Aorta (tissue), 5 donors: ENCODE measurements around the gene FANCE. TPM values are rescaled to one million over a fixed set of nuclear protein-coding genes. Genes with fewer than 3 reads are reported as not detected.
"Not testable (repeated sequence)": the region's sequence is repeated elsewhere in the genome, so short reads cannot be mapped to it uniquely, and the experiment has no call there.

ENCODE experiments used
- ATAC-seq: fragments of 200-7000 bp; cut with Tn5 transposase; one replicate; pipeline ENCODE4 v1.9.1; 2022; ENCODE audit warnings: moderate library complexity; ENCODE audit not compliant: low FRiP score
- DNase-seq, 2 donors: peaks; one replicate each; pipeline ENCODE4 v3.0.0-alpha.2; 2020
- H3K27ac ChIP-seq, 2 donors: one replicate each; pipeline ENCODE4 v1.5.1; 2013; ENCODE audit warnings: low read length in 2 of 2, mild to moderate bottlenecking in 2 of 2, moderate library complexity in 2 of 2, control low read depth in 1 of 2, inconsistent platforms in 1 of 2, low read depth in 1 of 2
- H3K27me3 ChIP-seq, 2 donors: one replicate each; pipeline ENCODE4 v1.6.1; 2013; ENCODE audit warnings: control low read depth in 1 of 2, low read length in 1 of 2, mild to moderate bottlenecking in 1 of 2, moderate library complexity in 1 of 2; ENCODE audit not compliant: insufficient read depth in 2 of 2, control insufficient read depth in 1 of 2
- H3K36me3 ChIP-seq, 2 donors: one replicate each; pipeline ENCODE4 v1.6.1; 2013; ENCODE audit warnings: control low read depth in 1 of 2, low read length in 1 of 2, mild to moderate bottlenecking in 1 of 2; ENCODE audit not compliant: insufficient read depth in 2 of 2, control insufficient read depth in 1 of 2
- H3K4me1 ChIP-seq, 2 donors: one replicate each; pipeline ENCODE4 v1.6.1; 2013; ENCODE audit warnings: low read length in 2 of 2, control low read depth in 1 of 2, mild to moderate bottlenecking in 1 of 2, moderate library complexity in 1 of 2; ENCODE audit not compliant: insufficient read depth in 2 of 2, control insufficient read depth in 1 of 2
- H3K4me3 ChIP-seq, 2 donors: one replicate each; pipeline ENCODE4 v1.5.1; 2013; ENCODE audit warnings: low read length in 2 of 2, control low read depth in 1 of 2, mild to moderate bottlenecking in 1 of 2
- H3K9me3 ChIP-seq: one replicate; pipeline ENCODE4 v1.6.1; 2013; ENCODE audit warnings: mild to moderate bottlenecking, low read length; ENCODE audit not compliant: control insufficient read depth
- WGBS, 2 donors: extraction: QIAGEN DNeasy Blood & Tissue Kit; methylation state at CpG; one replicate each; pipeline ENCODE4 v1.1.7; 2013; 5-methylcytosine and 5-hydroxymethylcytosine counted together
- intact Hi-C, 2 donors: fragments of 100-400 bp; cut with DNase I; formaldehyde crosslinking; loops; one replicate each; pipeline versions ENCODE4 v1.14.2 to v1.15.0; 2022
- polyA plus RNA-seq, 2 donors: library from polyadenylated mRNA; stranded (reverse); fragments of 200-250 nt; gene quantifications; one replicate each; pipeline ENCODE4 v1.2.3, GENCODE V29; 2013
- total RNA-seq, 2 donors: library from RNA; stranded (reverse); fragmentation: NEBNext Ultra II Directional; extraction: Animal tissue kit (Norgen Biotek cat#: 25700); gene quantifications; one replicate each; pipeline ENCODE4 v1.2.1, GENCODE V29; 2021
- donor health status: healthy with polysubstance abuse.
- donor health status: Bipolar disorder and iron deficiency.
- donor health status: DM: no; HTN: no; CAD: no.
- donor health status: DM: no; HTN: no; CAD: no.
- donor health status: DM: yes; HTN: yes; CAD: no.

The FANCE gene
- total and polyA plus RNA-seq, 4 donors = 1.3 to 5.5 (median 4.6) TPM

- H3K36me3 ChIP-seq, intact Hi-C loops: not testable (repeated sequence)
- 97% methylated on average over 7 of the region's 7 CpGs for WGBS, 2 donors
These were observed 13.6 kb upstream of the FANCE start for GRCh38 chr6:35438378-35439065.

GRCh38 chr6:35439308-35439707, 12.8 kb upstream of the FANCE start:
- Histone ChIP-seq H3K27ac (no peak overlapping the region), H3K4me1 (no peaks in the 10 kb centered on the region), H3K4me3 (no peak overlapping the region), H3K9me3 (no peaks in the 10 kb centered on the region), H3K36me3 (no peaks in the 10 kb centered on the region), H3K27me3 (no peaks in the 10 kb centered on the region)
- intact Hi-C loops = no loop called here
- WGBS, 2 donors = 42 to 45% methylated on average over 3 of the region's 3 CpGs
- no peak for DNase-seq
- ATAC-seq = no peak

More at GRCh38 chr6:35438378-35439065, 13.6 kb upstream of the FANCE start:
- not testable (repeated sequence) for H3K4me1 ChIP-seq, H3K9me3 ChIP-seq, H3K27ac ChIP-seq, DNase-seq, ATAC-seq, H3K27me3 ChIP-seq, H3K4me3 ChIP-seq

- no peaks in the 10 kb centered on the region for H3K27me3 ChIP-seq
- no peaks in the 10 kb centered on the region for H3K4me1 ChIP-seq
- H3K4me3 ChIP-seq = no peak overlapping the region
- intact Hi-C loops = no loop called here
- DNase-seq (no peak), ATAC-seq (no peak)
- 91 to 92% methylated on average over 3 of the region's 3 CpGs for WGBS, 2 donors
- H3K27ac ChIP-seq = no peak overlapping the region
- H3K36me3 ChIP-seq = no peaks in the 10 kb centered on the region
- H3K9me3 ChIP-seq = no peaks in the 10 kb centered on the region
These were observed 10.9 kb upstream of the FANCE start for GRCh38 chr6:35441205-35441604.

- DNase-seq = no peak
- Histone ChIP-seq H3K27me3 (no peaks in the 10 kb centered on the region), H3K4me3 (no peak overlapping the region), H3K36me3 (no peaks in the 10 kb centered on the region), H3K9me3 (no peaks in the 10 kb centered on the region), H3K4me1 (no peaks in the 10 kb centered on the region), H3K27ac (no peak overlapping the region)
- intact Hi-C loops = no loop called here
- WGBS, 2 donors = 93 to 96% methylated on average over 4 of the region's 4 CpGs
- no peak for ATAC-seq
These were observed 10.5 kb upstream of the FANCE start for GRCh38 chr6:35441642-35442041.

- WGBS, 2 donors = 84 to 85% methylated on average over 5 of the region's 5 CpGs
These were observed 9.4 kb upstream of the FANCE start for GRCh38 chr6:35442693-35443092.

GRCh38 chr6:35443341-35444030, 8.7 kb upstream of the FANCE start:
- Histone ChIP-seq H3K4me1 (no peaks in the 10 kb centered on the region), H3K27me3 (no peaks in the 10 kb centered on the region), H3K9me3 (no peaks in the 10 kb centered on the region), H3K36me3 (no peaks in the 10 kb centered on the region), H3K4me3 (no peak overlapping the region), H3K27ac (no peak overlapping the region)
- intact Hi-C loops = no loop called here
- 87 to 91% methylated on average over 9 of the region's 9 CpGs for WGBS, 2 donors
- ATAC-seq (no peak), DNase-seq (no peak)

More at GRCh38 chr6:35442693-35443092, 9.4 kb upstream of the FANCE start:
- Histone ChIP-seq H3K4me1 (no peaks in the 10 kb centered on the region), H3K9me3 (no peaks in the 10 kb centered on the region), H3K4me3 (no peak overlapping the region), H3K27ac (no peak overlapping the region), H3K27me3 (no peaks in the 10 kb centered on the region), H3K36me3 (no peaks in the 10 kb centered on the region)
- no peak for ATAC-seq
- no peak for DNase-seq
- intact Hi-C loops = no loop called here

- Histone ChIP-seq H3K9me3 (no peaks in the 10 kb centered on the region), H3K27me3 (no peaks in the 10 kb centered on the region), H3K4me3 (no peak overlapping the region), H3K36me3 (no peaks in the 10 kb centered on the region), H3K4me1 (no peaks in the 10 kb centered on the region), H3K27ac (no peak overlapping the region)
- intact Hi-C loops = no loop called here
- DNase-seq = no peak
- 93 to 95% methylated on average over 7 of the region's 7 CpGs for whole genome bisulfite sequencing, 2 donors
- ATAC-seq = no peak
These were observed 6.4 kb upstream of the FANCE start for GRCh38 chr6:35445691-35446090.

GRCh38 chr6:35448191-35448590, 3.9 kb upstream of the FANCE start:
- Histone ChIP-seq H3K27me3 (no peaks in the 10 kb centered on the region), H3K4me1 (no peaks in the 10 kb centered on the region), H3K36me3 (no peaks in the 10 kb centered on the region), H3K27ac (no peak overlapping the region), H3K9me3 (no peaks in the 10 kb centered on the region), H3K4me3 (no peak overlapping the region)
- WGBS, 2 donors = 74 to 80% methylated on average over 7 of the region's 7 CpGs
- intact Hi-C loops = loop anchor here in 1 of 2 donors (2.0 kb wide), 1 partner anchor 33 kb away; no protein-coding TSS in a partner anchor
- ATAC-seq (no peak), DNase-seq (no peak)
